H9 (cell line): ENCODE results near the gene IGFL4. TPM values are rescaled to one million over a fixed set of nuclear protein-coding genes. Genes with fewer than 3 reads are reported as not detected.
A peak's percentile ranks its signal among the peaks of the same experiment; 100 is the strongest.

Experiments used
- DNase-seq: peaks from one replicate; pipeline ENCODE4 v3.0.0-alpha.2; 2017
- H2AFZ ChIP-seq: one replicate; pipeline ENCODE4 v1.6.1; 2013; ENCODE audit warnings: mild to moderate bottlenecking, low read length, control low read depth, moderate library complexity
- H2AK5ac ChIP-seq: 2 replicates; pipeline ENCODE4 v1.6.1; 2013; ENCODE audit warnings: low read length, control low read depth, mixed read lengths; ENCODE audit not compliant: insufficient read length
- H2BK120ac ChIP-seq: one replicate; pipeline ENCODE4 v1.6.1; 2013; ENCODE audit warnings: low read depth, mild to moderate bottlenecking, low read length, control low read depth, inconsistent platforms; ENCODE audit not compliant: poor library complexity, severe bottlenecking
- H2BK12ac ChIP-seq: 2 replicates; pipeline ENCODE4 v1.6.1; 2013; ENCODE audit warnings: low read length, control low read depth, mixed read lengths, low read depth; ENCODE audit not compliant: insufficient read length
- H2BK15ac ChIP-seq: 2 replicates; pipeline ENCODE4 v1.6.1; 2013; ENCODE audit warnings: low read depth, low read length, control low read depth
- H2BK20ac ChIP-seq: one replicate; pipeline ENCODE4 v1.6.1; 2013; ENCODE audit warnings: low read depth, mild to moderate bottlenecking, low read length, control low read depth, inconsistent platforms; ENCODE audit not compliant: poor library complexity, severe bottlenecking
- H2BK5ac ChIP-seq: 2 replicates; pipeline ENCODE4 v1.6.1; 2013; ENCODE audit warnings: low read length, control low read depth, mixed read lengths; ENCODE audit not compliant: insufficient read length
- H3K14ac ChIP-seq: 2 replicates; pipeline ENCODE4 v1.6.1; 2013; ENCODE audit warnings: low read length, control low read depth; ENCODE audit not compliant: insufficient read depth
- H3K18ac ChIP-seq: 2 replicates; pipeline ENCODE4 v1.6.1; 2013; ENCODE audit warnings: low read depth, mild to moderate bottlenecking, mixed read lengths, low read length, control low read depth; ENCODE audit not compliant: insufficient read length
- H3K23ac ChIP-seq: 2 replicates; pipeline ENCODE4 v1.6.1; 2013; ENCODE audit warnings: low read length, control low read depth, mixed read lengths, low read depth; ENCODE audit not compliant: insufficient read length
- H3K23me2 ChIP-seq: 2 replicates; pipeline ENCODE4 v1.6.1; 2013; ENCODE audit warnings: low read depth, mild to moderate bottlenecking, mixed read lengths, low read length, control low read depth; ENCODE audit not compliant: insufficient read length, poor library complexity, severe bottlenecking
- H3K27ac ChIP-seq: 2 replicates; pipeline ENCODE4 v1.5.1; 2013; ENCODE audit warnings: low read length, control low read depth, mixed read lengths, low read depth; ENCODE audit not compliant: insufficient read length
- H3K27me3 ChIP-seq: 2 replicates; pipeline ENCODE4 v1.6.1; 2013; ENCODE audit warnings: low read length, control low read depth, inconsistent platforms; ENCODE audit not compliant: insufficient read depth
- H3K4ac ChIP-seq: 2 replicates; pipeline ENCODE4 v1.6.1; 2013; ENCODE audit warnings: low read depth, mild to moderate bottlenecking, control low read depth, inconsistent platforms, low read length, moderate library complexity
- H3K4me1 ChIP-seq: 2 replicates; pipeline ENCODE4 v1.6.1; 2013; ENCODE audit warnings: low read length, control low read depth, inconsistent platforms; ENCODE audit not compliant: insufficient read depth
- H3K4me2 ChIP-seq: 2 replicates; pipeline ENCODE4 v1.6.1; 2013; ENCODE audit warnings: low read length, control low read depth, mixed read lengths; ENCODE audit not compliant: insufficient read length, insufficient read depth
- H3K56ac ChIP-seq: 2 replicates; pipeline ENCODE4 v1.6.1; 2013; ENCODE audit warnings: low read depth, mild to moderate bottlenecking, mixed read lengths, low read length, control low read depth; ENCODE audit not compliant: insufficient read length
- H3K79me1 ChIP-seq: 2 replicates; pipeline ENCODE4 v1.6.1; 2013; ENCODE audit warnings: low read depth, mild to moderate bottlenecking, moderate library complexity, low read length, control low read depth, inconsistent platforms; ENCODE audit not compliant: insufficient read depth, poor library complexity, severe bottlenecking
- H3K79me2 ChIP-seq: 2 replicates; pipeline ENCODE4 v1.6.1; 2013; ENCODE audit warnings: low read length, control low read depth, inconsistent platforms; ENCODE audit not compliant: insufficient read depth
- H3K9ac ChIP-seq: 2 replicates; pipeline ENCODE4 v1.6.1; 2013; ENCODE audit warnings: low read length, control low read depth, mixed read lengths; ENCODE audit not compliant: insufficient read length; ENCODE audit errors: extremely low read depth
- H3K9me3 ChIP-seq: one replicate; pipeline ENCODE4 v1.6.1; 2013; ENCODE audit warnings: low read depth, low read length, inconsistent platforms; ENCODE audit not compliant: control insufficient read depth
- H3T11ph ChIP-seq: one replicate; pipeline ENCODE4 v1.6.1; 2013; ENCODE audit warnings: mild to moderate bottlenecking, low read length, control low read depth, inconsistent platforms
- H4K20me1 ChIP-seq: one replicate; pipeline ENCODE4 v1.6.1; 2013; ENCODE audit not compliant: control insufficient read depth, insufficient read length, insufficient read depth
- H4K5ac ChIP-seq: 2 replicates; pipeline ENCODE4 v1.6.1; 2013; ENCODE audit warnings: low read depth, mild to moderate bottlenecking, mixed read lengths, low read length, control low read depth; ENCODE audit not compliant: insufficient read length
- H4K8ac ChIP-seq: replicated peaks from 2 replicates; pipeline ENCODE4 v1.6.1; 2013; ENCODE audit warnings: low read length, control low read depth, mixed read lengths, low read depth; ENCODE audit not compliant: insufficient read length
- H4K91ac ChIP-seq: 2 replicates; pipeline ENCODE4 v1.6.1; 2013; ENCODE audit warnings: low read depth, mild to moderate bottlenecking, moderate library complexity, mixed read lengths, low read length, control low read depth; ENCODE audit not compliant: insufficient read length
- H3K27ac Mint-ChIP-seq, 3 experiments: 2 replicates in 2 of 3; 3 replicates in 1 of 3; pipeline ENCODE4 v1.8.0; 2020 to 2021; ENCODE audit warnings: mixed read lengths in 3 of 3, mild to moderate bottlenecking in 1 of 3, moderate library complexity in 1 of 3
- H3K27me3 Mint-ChIP-seq: 2 replicates; pipeline ENCODE4 v1.8.0; 2021; ENCODE audit warnings: low read depth, mild to moderate bottlenecking, moderate library complexity, mixed read lengths
- H3K36me3 Mint-ChIP-seq, 3 experiments: 2 replicates in 2 of 3; 3 replicates in 1 of 3; pipeline ENCODE4 v1.8.0; 2020 to 2021; ENCODE audit warnings: low read depth in 3 of 3, mixed read lengths in 3 of 3; ENCODE audit not compliant: insufficient read depth in 1 of 3
- H3K4me1 Mint-ChIP-seq, 2 experiments: 2 replicates each; pipeline ENCODE4 v1.8.0; 2020; ENCODE audit warnings: mixed read lengths in 2 of 2
- H3K4me3 Mint-ChIP-seq, 2 experiments: 2 replicates in 1 of 2; 3 replicates in 1 of 2; pipeline ENCODE4 v1.8.0; 2020 to 2021; ENCODE audit warnings: mild to moderate bottlenecking in 2 of 2, mixed read lengths in 2 of 2, moderate library complexity in 1 of 2
- H3K9me3 Mint-ChIP-seq, 2 experiments: 2 replicates in 1 of 2; 3 replicates in 1 of 2; pipeline ENCODE4 v1.8.0; 2020; ENCODE audit warnings: mild to moderate bottlenecking in 2 of 2, mixed read lengths in 2 of 2, moderate library complexity in 1 of 2
- CTCF ChIP-seq: fragments of 200-600 bp; sonication (generic); conservative IDR thresholded peaks from 3 replicates; pipeline ENCODE4 v1.8.0; 2021; ENCODE audit warnings: antibody characterized with exemption, mild to moderate bottlenecking
- WGBS: extraction: QIAGEN DNeasy Blood & Tissue Kit; methylation state at CpG from one replicate; pipeline ENCODE4 v1.1.7; 2013; ENCODE audit warnings: missing lambda C conversion rate, low lambda C conversion rate, mixed read lengths; ENCODE audit not compliant: insufficient read length; ENCODE audit errors: extremely low coverage; 5-methylcytosine and 5-hydroxymethylcytosine counted together
- total RNA-seq: library from RNA; stranded (reverse); gene quantifications from 2 replicates; pipeline ENCODE4 v1.2.1, GENCODE V29; 2021

The IGFL4 gene
- total RNA-seq, 1 experiment from 2014 or later, result 0.33 TPM

- Mint-ChIP-seq H3K9me3 (peaks cover 3 to 4% of the 10 kb centered on the region in 2 experiments; a peak in 2 of 5 replicates), H3K4me1 (peaks cover 12 to 22% of the 10 kb centered on the region in 2 experiments), H3K36me3 (peaks cover 4 to 15% (median 13%) of the 10 kb centered on the region in 3 experiments; a peak in 5 of 7 replicates), H3K4me3 (no peak overlapping the region), H3K27ac (peak overlapping the region in 1 of 3 experiments; percentile 85; a peak in 1 of 7 replicates), H3K27me3 (peaks cover under 1% of the 10 kb centered on the region)
- TF ChIP-seq CTCF, result peak; percentile 34; the same call in 1 of the 3 replicates
- no peaks in the 10 kb centered on the region for H4K20me1 ChIP-seq
- no peak overlapping the region for H2AFZ ChIP-seq
- H3K23ac ChIP-seq, result no peak overlapping the region
- no peak overlapping the region for H2BK120ac ChIP-seq
- H4K5ac ChIP-seq, result no peak overlapping the region
- no peak overlapping the region for H3K9ac ChIP-seq
- no peaks in the 10 kb centered on the region for H3K4me1 ChIP-seq
- H3K27ac ChIP-seq, result no peak overlapping the region
- peaks cover under 1% of the 10 kb centered on the region for H3K23me2 ChIP-seq
- H3K4ac ChIP-seq, result no peak overlapping the region
- H3K56ac ChIP-seq, result no peak overlapping the region
- H3K79me1 ChIP-seq, result no peaks in the 10 kb centered on the region
- no peak overlapping the region for H2BK5ac ChIP-seq
- WGBS, result no CpG with 5 or more reads among the region's 11 CpGs
- H3K4me2 ChIP-seq, result no peak overlapping the region
- no peak overlapping the region for H2AK5ac ChIP-seq
- no peak overlapping the region for H4K91ac ChIP-seq
- H2BK12ac ChIP-seq, result no peak overlapping the region
- no peak overlapping the region for H3T11ph ChIP-seq
- peak overlapping the region; percentile 21 for H3K18ac ChIP-seq
- DNase-seq, result peak; percentile 69
- H3K27me3 ChIP-seq, result no peaks in the 10 kb centered on the region
- no peak overlapping the region for H2BK20ac ChIP-seq
- no peak overlapping the region for H3K14ac ChIP-seq
- no peak overlapping the region for H2BK15ac ChIP-seq
- no peaks in the 10 kb centered on the region for H3K79me2 ChIP-seq
- no peak overlapping the region for H4K8ac ChIP-seq
- H3K9me3 ChIP-seq, result no peaks in the 10 kb centered on the region
These were observed 19.2 kb downstream of the IGFL4 start for GRCh38 chr19:46021531-46022041.
